GM18867 (cell line): ENCODE data around the gene FEV.

Experiments
- ATAC-seq: cut with Tn5 transposase; IDR thresholded peaks from one replicate; pipeline ENCODE4 v1.9.1; 2021; ENCODE audit warnings: mild to moderate bottlenecking, moderate library complexity; ENCODE audit not compliant: unreplicated experiment

FEV gene

GRCh38 chr2:218979846-218980734 lies 4.9 kb downstream of the FEV start:
- ATAC-seq: peak; percentile 88

GRCh38 chr2:218975060-218975777 lies 9.8 kb downstream of the FEV start:
- ATAC-seq: no peak

- ATAC-seq: no peak
Measured at GRCh38 chr2:218970894-218971293, 14.1 kb downstream of the FEV start.

GRCh38 chr2:218964041-218964771 lies 20.8 kb downstream of the FEV start:
- no peak for ATAC-seq

- no peak for ATAC-seq
Measured at GRCh38 chr2:218963601-218964000, 21.4 kb downstream of the FEV start.

- ATAC-seq: no peak
Measured at GRCh38 chr2:218962859-218963492, 22.0 kb downstream of the FEV start.

GRCh38 chr2:218961651-218962570 lies 23.1 kb downstream of the FEV start:
- no peak for ATAC-seq

GRCh38 chr2:218961229-218961628 lies 23.8 kb downstream of the FEV start:
- ATAC-seq: no peak

GRCh38 chr2:218960309-218961165 lies 24.4 kb downstream of the FEV start:
- no peak for ATAC-seq

GRCh38 chr2:218959761-218960308 lies 25.1 kb downstream of the FEV start:
- no peak for ATAC-seq

GRCh38 chr2:218959141-218959731 lies 25.7 kb downstream of the FEV start, which contains the start of gene CDK5R2:
CDK5R2 (plus strand) TSS chr2:218959666; CDS start chr2:218959821, 155 bp downstream.
- ATAC-seq: peak; percentile 98

- no peak for ATAC-seq
Measured at GRCh38 chr2:218958276-218958675, 26.7 kb downstream of the FEV start.

GRCh38 chr2:218957671-218958070 lies 27.3 kb downstream of the FEV start:
- no peak for ATAC-seq

- ATAC-seq: no peak
Measured at GRCh38 chr2:218956039-218956438, 28.9 kb downstream of the FEV start.

GRCh38 chr2:218954541-218955300 lies 30.3 kb downstream of the FEV start:
- no peak for ATAC-seq

- ATAC-seq: no peak
Measured at GRCh38 chr2:218953366-218953954, 31.5 kb downstream of the FEV start.

- ATAC-seq: no peak
Measured at GRCh38 chr2:218952160-218952559, 32.8 kb downstream of the FEV start.
